HG03025 (cell line): ENCODE results near the gene IL19.
"Not testable (repeated sequence)": the region's sequence is repeated elsewhere in the genome, so short reads cannot be mapped to it uniquely, and the experiment has no call there.

Experiments used
- ATAC-seq: cut with Tn5 transposase; IDR thresholded peaks from one replicate; pipeline ENCODE4 v1.9.1; 2021; ENCODE audit warnings: mild to moderate bottlenecking, moderate library complexity; ENCODE audit not compliant: unreplicated experiment, low FRiP score

The IL19 gene

DNA sequence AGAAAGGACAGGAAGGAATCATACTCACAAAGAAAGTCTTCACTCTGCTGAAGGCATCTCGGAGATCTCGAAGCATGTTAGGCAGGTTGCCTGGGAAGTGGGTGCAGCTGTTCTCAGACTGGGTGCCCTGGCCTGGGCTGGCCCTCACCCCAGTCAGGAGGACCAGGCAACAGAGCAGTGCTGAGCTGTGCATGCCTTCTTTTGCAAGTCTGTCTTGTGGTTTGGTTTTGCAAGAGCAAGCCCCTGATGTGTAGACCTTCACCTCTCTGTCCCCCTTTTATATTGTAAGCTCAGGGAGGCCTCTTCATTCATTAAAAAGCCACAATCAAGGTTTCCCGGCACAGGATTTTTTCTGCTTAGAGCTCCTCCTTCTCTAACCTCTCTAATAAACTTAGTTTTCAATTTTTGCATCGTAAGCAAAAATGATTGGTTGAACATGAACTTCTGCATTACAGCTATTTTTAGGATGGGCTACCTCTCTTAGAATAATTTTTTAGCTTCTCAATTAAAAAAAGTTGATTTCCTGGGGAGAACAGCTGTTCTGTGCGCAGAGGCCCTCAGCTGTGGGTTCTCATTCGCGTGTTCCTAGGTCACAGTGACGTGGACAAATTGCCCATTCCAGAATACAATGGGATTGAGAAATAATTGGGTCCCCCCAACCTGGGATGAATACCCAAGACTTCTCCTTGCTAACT lies 1.8 kb downstream of the IL19 start, which contains the start of gene IL10:
IL10 (minus strand) TSS at position 252 of the 695 bp plus-strand sequence; CDS start at position 193, 59 bp downstream.
- ATAC-seq: no peak

- ATAC-seq: no peak
Measured at GRCh38 chr1:206774093-206774492, 3.5 kb downstream of the IL19 start.

DNA sequence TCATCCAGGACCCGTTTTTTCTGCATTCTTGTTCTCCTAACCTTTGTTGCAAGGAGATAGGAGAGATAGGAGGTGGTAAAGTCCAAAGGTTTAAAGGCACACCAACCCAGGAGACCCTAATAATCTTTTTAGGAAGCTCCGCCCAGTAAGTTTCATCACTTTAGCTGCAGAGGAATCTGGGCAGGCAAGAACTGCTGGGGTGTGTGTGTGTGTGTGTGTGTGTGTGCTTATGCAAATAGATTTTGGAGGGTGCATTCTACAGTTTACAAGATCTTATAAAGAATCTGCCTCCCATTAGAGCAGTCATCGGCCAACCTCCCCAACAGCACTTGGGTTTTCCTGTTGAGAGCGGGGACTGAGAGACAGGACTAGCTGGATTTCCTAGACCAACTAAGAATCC lies 5.7 kb downstream of the IL19 start:
- ATAC-seq: no peak

GRCh38 chr1:206778031-206778430 lies 7.5 kb downstream of the IL19 start:
- ATAC-seq: no peak

DNA sequence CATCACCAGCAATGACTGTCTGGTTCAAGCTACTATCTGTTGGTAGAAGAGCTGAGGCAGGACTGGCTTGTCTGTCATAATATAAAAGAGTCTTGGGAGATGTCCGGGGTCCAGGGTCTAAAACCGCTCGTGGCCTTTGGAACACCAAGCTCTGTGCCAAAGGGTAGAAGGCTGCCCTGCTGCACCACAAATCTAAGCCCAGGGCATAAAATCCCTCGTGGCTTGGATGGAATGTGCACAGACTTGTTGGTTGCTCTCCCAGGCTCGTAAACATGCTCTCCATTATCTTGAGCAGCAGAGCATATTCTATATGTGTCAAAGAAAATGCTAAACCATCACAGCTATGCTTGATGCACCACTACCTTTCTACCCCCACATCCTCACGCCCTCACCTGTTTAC lies 8.3 kb downstream of the IL19 start:
- not testable (repeated sequence) for ATAC-seq

DNA sequence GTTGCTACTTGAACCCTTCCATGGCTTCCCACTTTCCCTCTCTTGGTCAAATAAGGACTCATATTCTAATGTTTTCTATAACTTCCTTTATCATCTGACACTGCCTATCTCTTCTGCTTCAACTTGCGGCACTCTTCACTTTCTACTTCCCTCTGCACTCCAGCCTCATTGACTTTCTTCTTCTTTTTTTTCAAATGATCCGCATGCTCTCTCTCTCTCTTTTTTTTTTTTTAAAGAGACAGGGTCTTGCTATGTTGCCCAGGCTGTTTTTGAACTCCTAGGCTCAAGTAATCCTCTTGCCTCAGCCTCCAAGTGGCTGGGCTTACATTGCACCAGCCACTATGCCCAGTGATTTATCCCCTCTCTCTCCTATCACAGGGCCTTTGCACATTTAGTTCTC lies 9.1 kb downstream of the IL19 start:
- ATAC-seq: no peak

- ATAC-seq: no peak
Measured at GRCh38 chr1:206782448-206782847, 11.9 kb downstream of the IL19 start.

- no peak for ATAC-seq
Measured at GRCh38 chr1:206783506-206783905, 12.9 kb downstream of the IL19 start.

- peak; percentile 59 for ATAC-seq
Measured at GRCh38 chr1:206784471-206784903, 13.9 kb downstream of the IL19 start.

DNA sequence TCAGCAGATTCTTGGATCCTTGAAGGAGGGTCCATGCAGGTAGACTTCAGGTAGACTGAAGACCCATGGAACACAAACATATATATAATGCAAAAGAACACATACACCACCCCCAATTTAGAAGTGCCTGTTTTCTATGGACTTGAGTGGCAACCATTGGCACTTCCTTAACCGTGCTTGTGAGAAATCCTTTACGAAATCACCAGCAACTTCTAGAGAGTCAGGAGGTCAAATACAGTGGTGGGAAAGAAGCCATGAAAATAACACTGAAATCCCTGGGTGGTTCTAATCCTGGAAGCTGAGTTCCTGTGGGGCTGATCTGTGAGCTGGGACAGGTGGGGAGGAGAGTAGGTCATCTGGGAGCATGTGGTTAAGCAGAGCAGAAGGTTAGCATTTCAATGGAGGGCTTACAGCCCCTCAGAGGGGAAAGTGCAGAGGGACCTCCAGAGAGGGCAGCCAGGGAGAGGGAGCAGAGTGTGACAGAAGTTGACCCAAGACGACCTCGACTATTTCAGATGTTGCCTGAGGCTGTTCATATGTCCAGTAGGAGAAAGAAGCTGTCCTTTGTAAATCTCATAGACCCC lies 14.7 kb downstream of the IL19 start:
- no peak for ATAC-seq

DNA sequence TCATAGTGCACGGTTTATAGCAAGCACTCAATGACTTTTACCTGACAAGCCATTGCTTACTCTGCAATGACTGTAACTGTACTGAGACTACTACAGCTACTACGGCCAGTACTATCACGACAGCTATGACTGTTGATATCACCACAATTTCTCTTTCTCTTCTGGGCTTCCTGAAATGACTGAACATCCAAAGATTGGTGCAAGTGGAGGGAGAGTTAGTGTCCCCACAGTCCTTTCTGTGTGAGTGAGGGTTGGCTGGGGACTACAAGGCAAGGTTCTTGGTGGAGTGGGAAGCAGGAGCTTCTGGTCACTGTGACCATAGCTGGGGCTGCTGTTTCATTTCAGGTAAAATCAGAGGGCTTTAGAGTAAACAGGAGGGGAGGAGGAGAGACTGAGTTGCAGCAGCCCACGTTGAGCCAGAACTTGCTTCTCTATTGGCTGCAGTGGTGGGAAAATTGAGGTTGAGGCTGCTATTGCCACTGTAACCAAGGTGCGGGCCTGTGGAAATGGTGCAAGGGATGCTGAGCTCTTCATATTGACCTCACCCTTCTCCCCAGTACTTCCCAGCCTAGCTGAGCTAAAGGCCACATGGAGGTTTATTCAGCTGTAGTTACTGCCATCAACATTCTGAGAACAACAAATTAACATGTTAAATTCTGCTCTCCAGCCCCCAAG lies 15.8 kb downstream of the IL19 start:
- no peak for ATAC-seq

GRCh38 chr1:206787891-206788290 lies 17.3 kb downstream of the IL19 start:
- ATAC-seq: no peak

DNA sequence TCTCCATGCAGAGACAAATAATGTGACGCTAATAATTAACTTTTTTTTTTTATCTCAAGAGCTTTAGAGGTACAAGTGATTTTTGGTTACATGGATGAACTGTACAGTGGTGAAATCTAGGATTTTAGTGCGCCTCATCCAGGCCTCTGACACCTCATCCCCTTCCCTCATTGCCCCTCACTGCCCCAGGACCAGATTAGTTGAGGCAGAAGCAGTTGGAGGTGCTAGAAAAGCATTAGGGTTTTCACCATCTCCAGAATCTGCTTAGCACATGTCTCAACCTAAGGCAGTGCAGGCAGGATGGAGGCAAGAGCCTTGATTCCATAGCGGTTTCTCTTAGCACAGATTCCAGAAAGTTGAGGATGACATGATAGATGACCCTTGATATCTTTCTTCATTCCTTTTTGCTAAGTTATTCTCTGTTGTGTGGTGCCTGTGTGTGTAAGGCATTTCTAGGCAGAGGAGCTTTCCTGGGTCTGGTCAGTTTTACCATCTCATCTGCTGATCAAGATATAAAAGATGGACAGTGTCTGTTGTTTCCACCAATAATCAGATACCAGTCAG lies 18.0 kb downstream of the IL19 start:
- no peak for ATAC-seq

- ATAC-seq: no peak
Measured at GRCh38 chr1:206790502-206791250, 20.1 kb downstream of the IL19 start.

DNA sequence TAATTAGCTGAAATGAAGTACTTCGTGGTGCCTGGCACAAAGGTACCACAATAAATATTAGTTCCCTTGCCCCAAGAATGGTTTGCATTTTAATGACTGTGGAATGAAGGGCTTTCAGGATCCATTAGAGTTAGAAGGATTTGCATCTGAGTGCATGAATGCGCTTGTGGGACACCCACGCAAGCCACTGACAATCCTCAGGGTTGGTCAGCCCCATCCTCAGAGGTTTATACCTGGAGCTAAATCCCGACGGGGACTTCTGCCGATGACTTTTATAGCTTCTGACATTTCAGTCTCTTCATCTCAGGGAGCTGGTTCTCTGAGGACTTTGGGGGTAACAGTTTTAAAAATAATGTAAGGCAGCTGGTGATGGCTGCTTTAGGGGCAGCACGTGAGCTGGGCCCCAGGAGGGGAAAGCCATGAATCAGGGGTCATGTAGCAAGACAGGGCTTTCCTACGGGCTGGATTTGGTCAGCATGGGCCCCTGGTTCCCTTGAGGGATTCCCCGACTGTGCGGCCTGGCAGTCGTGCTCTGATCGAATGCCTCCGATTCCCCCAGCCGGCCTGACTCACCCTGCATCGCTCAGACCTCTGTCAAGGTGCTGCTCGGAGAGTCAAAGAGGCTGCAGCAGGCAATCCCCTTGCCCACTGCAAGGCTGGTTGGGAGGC lies 22.5 kb downstream of the IL19 start:
- no peak for ATAC-seq

DNA sequence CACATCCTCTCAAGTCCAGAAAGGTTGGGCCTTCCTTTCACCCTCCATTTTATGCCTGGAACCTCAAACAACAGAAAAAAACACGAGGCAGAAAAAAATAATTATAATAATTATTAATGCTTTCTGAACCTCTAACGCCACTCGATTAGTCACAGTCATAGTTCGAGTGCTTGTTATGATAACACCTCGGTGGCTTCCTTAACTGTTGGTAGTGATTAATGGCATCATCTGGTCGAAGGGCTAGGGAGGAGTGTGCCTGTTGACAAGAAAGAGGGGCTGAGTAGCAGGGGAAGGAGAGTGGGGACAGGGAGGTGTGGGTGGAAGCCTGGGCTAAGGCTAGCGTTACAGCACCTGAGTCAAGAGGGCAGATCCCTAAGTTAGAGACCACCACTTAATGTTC lies 23.0 kb downstream of the IL19 start:
- ATAC-seq: no peak

- ATAC-seq: no peak
Measured at GRCh38 chr1:206794294-206794908, 23.8 kb downstream of the IL19 start.

GRCh38 chr1:206796116-206796515 lies 25.5 kb downstream of the IL19 start:
- ATAC-seq: no peak

DNA sequence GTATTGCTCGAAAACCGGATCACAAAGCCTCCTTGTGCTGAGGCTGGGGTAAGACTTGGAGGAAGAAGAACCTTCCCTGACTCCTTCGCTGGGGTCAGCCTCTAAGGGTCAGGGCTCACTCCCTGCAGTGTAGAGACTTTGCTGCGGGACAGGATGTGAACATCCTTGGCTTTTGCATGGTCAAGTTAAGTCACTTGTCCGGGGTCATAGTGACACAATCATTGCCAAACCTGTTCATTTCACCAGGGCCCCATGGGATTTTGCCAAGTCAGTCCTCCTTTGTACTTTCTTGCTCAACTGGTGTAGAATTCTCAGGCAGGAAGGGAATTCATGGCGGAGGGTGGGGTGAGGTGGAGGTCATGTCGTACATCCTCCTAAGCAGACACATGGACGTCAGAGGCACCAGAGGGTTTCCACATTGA lies 26.4 kb downstream of the IL19 start:
- ATAC-seq: no peak
